ENCODE measurements around the gene TMUB1. TPM values are rescaled to one million over a fixed set of nuclear protein-coding genes. Genes with fewer than 3 reads are reported as not detected.
A peak's percentile ranks its signal among the peaks of the same experiment; 100 is the strongest.

TMUB1 gene
- total and polyA plus RNA-seq, 2 donors (not counting 3 experiments of a cell fraction or from before 2014, with no cell fraction given): 41.3 to 45.3 TPM

DNA sequence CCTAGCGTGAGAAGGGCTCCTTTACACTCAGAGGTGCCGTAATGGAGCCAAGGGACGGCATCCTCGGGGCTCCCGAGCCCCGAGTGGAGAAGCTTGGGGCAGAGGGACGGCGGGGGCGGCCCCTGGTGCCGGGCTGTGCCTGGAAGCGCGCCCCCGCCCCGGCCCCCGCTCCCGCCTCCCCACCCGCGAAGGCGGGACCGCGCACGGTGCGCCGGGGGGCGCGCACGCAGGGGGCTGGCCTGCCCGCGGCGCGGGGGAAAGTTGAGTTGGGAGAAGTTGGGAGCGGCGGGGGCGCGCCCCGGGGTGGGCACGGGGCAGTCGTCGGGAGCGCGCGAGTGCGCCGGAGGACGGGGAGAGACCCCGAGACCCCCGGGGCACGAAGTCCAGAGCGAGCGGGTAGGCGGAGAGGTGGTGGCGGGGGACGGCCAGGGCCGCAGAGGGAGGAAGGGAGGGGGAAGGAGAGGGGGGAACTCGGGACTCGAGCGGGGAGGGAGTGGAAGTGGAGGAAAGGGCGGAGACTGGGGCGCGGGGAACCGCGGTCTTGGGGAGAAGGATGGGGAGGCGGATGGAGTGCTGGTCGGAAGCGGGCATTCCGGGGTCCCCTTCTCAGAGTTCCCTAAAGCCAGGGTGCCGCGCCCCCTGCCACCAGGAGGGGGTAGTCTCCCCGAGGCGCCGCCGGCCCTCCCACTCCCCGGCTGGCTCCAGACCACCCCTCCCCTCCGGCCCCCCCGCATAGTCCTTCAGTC is 23.8 kb downstream of the TMUB1 start, which contains the start of gene SLC4A2:
Gene SLC4A2, plus strand, starts transcription at position 223 of the 746 bp plus-strand sequence. CDS start 2,399 bp downstream, outside the sequence.
- Histone ChIP-seq H3K27ac (ENCODE audit: insufficient read depth, low read depth, low read length) (peak within 1 kb of the TSS; percentile 81), H3K4me1 (ENCODE audit: control insufficient read depth, extremely low read depth, insufficient read depth, low read length) (peaks cover 29% of the 10 kb centered on the region), H4K20me1 (replicated peaks; ENCODE audit: control insufficient read depth, extremely low read depth, insufficient read depth, low read length) (no peaks in the 10 kb centered on the region), H3K4me2 (ENCODE audit: insufficient read depth, low read length) (peak within 1 kb of the TSS; percentile 80), H3K79me2 (ENCODE audit: control insufficient read depth, insufficient read depth, low read length) (peaks cover 34% of the 10 kb centered on the region), H3K4me3 (replicated peaks in 1 of 3; ENCODE audit: insufficient read depth in 1 of 3, low read depth in 1 of 3, low read length in 3 of 3) (peak within 1 kb of the TSS; percentile 66 to 83 (median 78)), H3K9me3 (replicated peaks; ENCODE audit: control insufficient read depth, insufficient read depth, low read length) (no peaks in the 10 kb centered on the region), H3K9ac (replicated peaks; ENCODE audit: extremely low read depth, insufficient read depth, low read length) (peak within 1 kb of the TSS; percentile 70), H3K9me1 (replicated peaks; ENCODE audit: control insufficient read depth, extremely low read depth, insufficient read depth, low read length) (no peaks in the 10 kb centered on the region), H3K36me3 (ENCODE audit: control insufficient read depth in 2 of 2, extremely low read depth in 1 of 2, insufficient read depth in 2 of 2, low read length in 2 of 2) (peaks cover 0 to 8% of the 10 kb centered on the region in 2 experiments), H2AFZ (ENCODE audit: low read depth, low read length) (peak within 1 kb of the TSS; percentile 53), H3K27me3 (ENCODE audit: control insufficient read depth in 2 of 2, insufficient read depth in 2 of 2, low read length in 2 of 2) (no peaks in the 10 kb centered on the region)
- POLR2A ChIA-PET: interaction anchor here (1.5 kb wide), 1 partner anchor 20 kb away, joined by 4 read pairs; no protein-coding TSS in a partner anchor
- FAIRE-seq (peak; percentile 68), DNase-seq (ENCODE audit: low read depth, low spot score) (peak; percentile 67)
- dilution Hi-C loops (cut with MboI; ENCODE audit: extremely low pct_ligation_motif_present, low sequenced_read_pairs): no loop called here
- no TSS peak for BruUV-seq (replicated peaks)
- CTCF ChIA-PET: interaction anchor here (0.8 to 2.8 kb wide), 9 partner anchors 12 to 97 kb away, joined by 3 to 11 read pairs (median 4); partner anchors contain the start of genes ABCB8 and FASTK
- TF ChIP-seq POLR2A (IDR thresholded peaks at IDR 0.05; ENCODE audit: low read depth, low read length) (peak; percentile 48), POLR2AphosphoS5 (IDR thresholded peaks at IDR 0.05; ENCODE audit: insufficient read depth, low read depth, low read length) (peak; percentile 28), GATA2 (IDR thresholded peaks at IDR 0.05; ENCODE audit: insufficient read depth, insufficient read length, low read depth, low read length) (no peak)
- TF ChIP-seq, protein P1, sequence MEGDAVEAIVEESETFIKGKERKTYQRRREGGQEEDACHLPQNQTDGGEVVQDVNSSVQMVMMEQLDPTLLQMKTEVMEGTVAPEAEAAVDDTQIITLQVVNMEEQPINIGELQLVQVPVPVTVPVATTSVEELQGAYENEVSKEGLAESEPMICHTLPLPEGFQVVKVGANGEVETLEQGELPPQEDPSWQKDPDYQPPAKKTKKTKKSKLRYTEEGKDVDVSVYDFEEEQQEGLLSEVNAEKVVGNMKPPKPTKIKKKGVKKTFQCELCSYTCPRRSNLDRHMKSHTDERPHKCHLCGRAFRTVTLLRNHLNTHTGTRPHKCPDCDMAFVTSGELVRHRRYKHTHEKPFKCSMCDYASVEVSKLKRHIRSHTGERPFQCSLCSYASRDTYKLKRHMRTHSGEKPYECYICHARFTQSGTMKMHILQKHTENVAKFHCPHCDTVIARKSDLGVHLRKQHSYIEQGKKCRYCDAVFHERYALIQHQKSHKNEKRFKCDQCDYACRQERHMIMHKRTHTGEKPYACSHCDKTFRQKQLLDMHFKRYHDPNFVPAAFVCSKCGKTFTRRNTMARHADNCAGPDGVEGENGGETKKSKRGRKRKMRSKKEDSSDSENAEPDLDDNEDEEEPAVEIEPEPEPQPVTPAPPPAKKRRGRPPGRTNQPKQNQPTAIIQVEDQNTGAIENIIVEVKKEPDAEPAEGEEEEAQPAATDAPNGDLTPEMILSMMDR (IDR thresholded peaks at IDR 0.05; ENCODE audit: extremely low read depth in 1 of 2, insufficient read depth in 1 of 2, low read depth in 1 of 2, low read length in 2 of 2): peak; percentile 27 to 74
- intact Hi-C loops (cut with micrococcal nuclease): loop anchor here (2.0 kb wide), 1 partner anchor 71 kb away; no protein-coding TSS in a partner anchor

Measured in endothelial cell of umbilical vein (primary cell).